Right lobe of liver (tissue), 6 donors: ENCODE data around the gene BFSP1. TPM values are rescaled to one million over a fixed set of nuclear protein-coding genes. Genes with fewer than 3 reads are reported as not detected.

Experiments used
- ATAC-seq, 4 donors: fragments of 200-7000 bp; cut with Tn5 transposase; one replicate each; pipeline ENCODE4 v1.9.1; 2020; ENCODE audit warnings: mild to moderate bottlenecking in 4 of 4, moderate library complexity in 4 of 4
- DNase-seq, 3 donors: peaks; one replicate each; pipeline ENCODE4 v3.0.0-alpha.2; 2020
- H3K27ac ChIP-seq, 3 donors: fragments of 200-600 bp; one replicate each; pipeline ENCODE4 v1.8.0; 2022
- H3K27me3 ChIP-seq, 2 donors: fragments of 200-600 bp; one replicate each; pipeline ENCODE4 v1.8.0; 2022
- H3K36me3 ChIP-seq, 4 donors: fragments of 200-600 bp; sonication (generic) in 1 of 4; one replicate each; pipeline versions ENCODE4 v1.5.1 to v1.8.0; 2017 to 2022; ENCODE audit warnings: control low read depth in 1 of 4
- H3K4me1 ChIP-seq, 4 donors: fragments of 200-600 bp; sonication (generic) in 1 of 4; one replicate each; pipeline versions ENCODE4 v1.5.1 to v1.8.0; 2017 to 2022; ENCODE audit warnings: control low read depth in 1 of 4
- H3K4me3 ChIP-seq, 3 donors: fragments of 200-600 bp; one replicate each; pipeline ENCODE4 v1.8.0; 2022
- H3K9me3 ChIP-seq, 4 donors: fragments of 200-600 bp; sonication (generic) in 1 of 4; one replicate each; pipeline versions ENCODE4 v1.5.1 to v1.8.0; 2017 to 2022; ENCODE audit warnings: control low read depth in 1 of 4
- CTCF ChIP-seq, 4 donors: fragments of 200-600 bp in 3 of 4; fragments of 450-650 bp in 1 of 4; IDR thresholded peaks; one replicate each; pipeline versions ENCODE4 v1.5.1 to v1.8.0; 2016 to 2022; ENCODE audit warnings: antibody characterized with exemption in 4 of 4, mild to moderate bottlenecking in 2 of 4
- POLR2A ChIP-seq: fragments of 450-650 bp; IDR thresholded peaks from one replicate; pipeline ENCODE4 v1.6.1; 2017; ENCODE audit warnings: antibody characterized with exemption, mild to moderate bottlenecking
- WGBS: methylation state at CpG from one replicate; pipeline ENCODE4 v1.1.6; 2018; ENCODE audit warnings: low coverage, low lambda C conversion rate; ENCODE audit not compliant: insufficient coverage; ENCODE audit errors: missing lambda C conversion rate; 5-methylcytosine and 5-hydroxymethylcytosine counted together
- intact Hi-C, 2 donors: fragments of 100-400 bp; cut with DNase I; formaldehyde crosslinking; loops; one replicate each; pipeline versions ENCODE4 v1.11.2 to v1.14.1; 2022
- total RNA-seq, 6 experiments: library from RNA; depleted of rRNA in 2 of 6; stranded (reverse); fragments of >200 nt in 2 of 6; fragmentation: NEBNext Ultra II Directional in 3 of 6; extraction: Animal tissue kit (Norgen Biotek cat#: 25700) in 3 of 6; gene quantifications; one replicate each; pipeline versions ENCODE4 v1.1.0 to v1.2.4, GENCODE V29; 2016 to 2023
- donor health status: DM: no; HTN: yes; CAD: no.
- donor health status: DM: no; HTN: no; CAD: no.
- donor health status: DM: no; HTN: no; CAD: no.
- donor health status: DM: no; HTN: yes; CAD: no.
- donor health status: DM: no; HTN: yes; CAD: no.

Gene BFSP1
- total RNA-seq, 6 experiments from 2014 or later = 0.16 to 0.68 (median 0.25) TPM

GRCh38 chr20:17460119-17460518, 71.1 kb downstream of the BFSP1 start:
- Histone ChIP-seq H3K4me1 (no peaks in the 10 kb centered on the region), H3K27me3 (no peaks in the 10 kb centered on the region), H3K4me3 (no peak overlapping the region), H3K9me3 (no peaks in the 10 kb centered on the region), H3K36me3 (no peaks in the 10 kb centered on the region), H3K27ac (no peak overlapping the region)
- DNase-seq = no peak
- intact Hi-C loops = no loop called here
- TF ChIP-seq POLR2A (no peak), CTCF (IDR thresholded peaks at IDR 0.05) (no peak)
- no peak for ATAC-seq
- 40% methylated on average over 2 of the region's 2 CpGs for WGBS

- DNase-seq (no peak), ATAC-seq (no peak)
- 70% methylated on average over 5 of the region's 6 CpGs for WGBS
- Histone ChIP-seq H3K4me3 (no peak overlapping the region), H3K27me3 (no peaks in the 10 kb centered on the region), H3K36me3 (no peaks in the 10 kb centered on the region), H3K27ac (no peak overlapping the region), H3K4me1 (no peaks in the 10 kb centered on the region), H3K9me3 (no peaks in the 10 kb centered on the region)
- TF ChIP-seq CTCF (IDR thresholded peaks at IDR 0.05) = no peak
- no peak for TF ChIP-seq POLR2A
- intact Hi-C loops = no loop called here
Observed at GRCh38 chr20:17457588-17458190, 73.5 kb downstream of the BFSP1 start.

- intact Hi-C loops = no loop called here
- H3K4me3 ChIP-seq = no peak overlapping the region
- no peak overlapping the region for H3K27ac ChIP-seq
- DNase-seq (no peak), ATAC-seq (no peak)
- no peaks in the 10 kb centered on the region for H3K4me1 ChIP-seq
- no peak for TF ChIP-seq POLR2A
- TF ChIP-seq CTCF (IDR thresholded peaks at IDR 0.05) = no peak
- 57% methylated on average over 1 of the region's 1 CpG for WGBS
- no peaks in the 10 kb centered on the region for H3K27me3 ChIP-seq
- no peaks in the 10 kb centered on the region for H3K36me3 ChIP-seq
- H3K9me3 ChIP-seq = no peaks in the 10 kb centered on the region
Observed at GRCh38 chr20:17457079-17457478, 74.1 kb downstream of the BFSP1 start.

GRCh38 chr20:17456279-17456678, 74.9 kb downstream of the BFSP1 start:
- no peaks in the 10 kb centered on the region for H3K27me3 ChIP-seq
- no peak overlapping the region for H3K27ac ChIP-seq
- H3K9me3 ChIP-seq = no peaks in the 10 kb centered on the region
- intact Hi-C loops = no loop called here
- no peaks in the 10 kb centered on the region for H3K36me3 ChIP-seq
- WGBS = 59% methylated on average over 5 of the region's 8 CpGs
- H3K4me1 ChIP-seq = no peaks in the 10 kb centered on the region
- DNase-seq (no peak), ATAC-seq (no peak)
- H3K4me3 ChIP-seq = no peak overlapping the region
- TF ChIP-seq CTCF (IDR thresholded peaks at IDR 0.05) (no peak), POLR2A (no peak)

- Histone ChIP-seq H3K36me3 (no peaks in the 10 kb centered on the region), H3K9me3 (no peaks in the 10 kb centered on the region), H3K4me1 (no peaks in the 10 kb centered on the region), H3K27me3 (no peaks in the 10 kb centered on the region), H3K4me3 (no peak overlapping the region), H3K27ac (no peak overlapping the region)
- DNase-seq = no peak
- intact Hi-C loops = no loop called here
- TF ChIP-seq POLR2A (no peak), CTCF (IDR thresholded peaks at IDR 0.05) (no peak)
- ATAC-seq = no peak
- 69% methylated on average over 17 of the region's 22 CpGs for WGBS
Observed at GRCh38 chr20:17453592-17453991, 77.6 kb downstream of the BFSP1 start.
